ENCODE measurements around the gene MS4A4A. TPM values are rescaled to one million over a fixed set of nuclear protein-coding genes. Genes with fewer than 3 reads are reported as not detected.

MS4A4A gene
- total and polyA plus RNA-seq, 9 of the 15 experiments (the other 6 are each of a cell fraction or from before 2014, with no cell fraction given), result 0.77 to 41.4 (median 10.1) TPM

DNA sequence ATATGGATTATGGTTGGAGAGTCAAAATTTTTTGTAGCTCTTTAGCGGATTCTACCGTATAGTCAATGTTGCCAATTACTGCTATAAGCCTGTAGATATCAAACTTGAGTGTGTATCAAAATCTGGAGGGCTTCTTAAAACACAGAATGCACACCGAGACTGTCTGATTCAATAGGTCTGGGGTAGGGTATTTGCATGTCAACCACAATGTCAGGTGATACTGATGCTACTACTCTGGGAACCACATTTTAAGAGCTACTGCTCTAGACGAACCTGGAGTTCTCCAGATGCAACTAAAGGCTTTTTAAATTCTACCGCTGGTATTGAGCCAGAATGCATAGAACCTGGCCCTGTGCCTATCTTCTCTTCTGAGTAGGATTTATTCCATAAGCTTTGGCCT, 15.8 kb upstream of the MS4A4A start:
- peaks cover 0 to 6% of the 10 kb centered on the region in 2 experiments; a peak in 1 of 5 replicates for H3K27me3 ChIP-seq (ENCODE audit: control insufficient read depth in 2 of 2, insufficient read depth in 2 of 2, low read length in 2 of 2)
- no TSS peak for BruUV-seq (replicated peaks)
- H3K36me3 ChIP-seq (ENCODE audit: control insufficient read depth, insufficient read depth, low read length), result no peaks in the 10 kb centered on the region
- TF ChIP-seq ZNF444 (CRISPR knock-in tag; IDR thresholded peaks at IDR 0.05), result no peak
- TF ChIP-seq TCF3 (CRISPR knock-in tag; IDR thresholded peaks at IDR 0.05), result no peak
- no peak for TF ChIP-seq CSDE1 (IDR thresholded peaks at IDR 0.05)
- TF ChIP-seq ZBTB8A (IDR thresholded peaks at IDR 0.05; ENCODE audit: partially characterized antibody), result no peak
- TF ChIP-seq NCOA1 (IDR thresholded peaks at IDR 0.05; ENCODE audit: low read depth), result no peak
- no peak for TF ChIP-seq PURB (CRISPR knock-in tag; IDR thresholded peaks at IDR 0.05; ENCODE audit: low read depth)
- TF ChIP-seq MIER1 (IDR thresholded peaks at IDR 0.05; ENCODE audit: low read depth), result no peak
- no peak for TF ChIP-seq ZNF143 (CRISPR knock-in tag; IDR thresholded peaks at IDR 0.05)
- no peak for TF ChIP-seq CCAR2 (IDR thresholded peaks at IDR 0.05; ENCODE audit: low read depth, low read length)
- no peak for TF ChIP-seq STAT5B (CRISPR knock-in tag; IDR thresholded peaks at IDR 0.05)
- TF ChIP-seq ADNP (tag; IDR thresholded peaks at IDR 0.05), result no peak
- TF ChIP-seq FOXK1 (CRISPR knock-in tag; IDR thresholded peaks at IDR 0.05; ENCODE audit: borderline replicate concordance), result no peak
- TF ChIP-seq SNIP1 (IDR thresholded peaks at IDR 0.05; ENCODE audit: low read depth), result no peak
- TF ChIP-seq SREBF2 (CRISPR knock-in tag; IDR thresholded peaks at IDR 0.05), result no peak
- no peak for TF ChIP-seq RFX7 (CRISPR knock-in tag; IDR thresholded peaks at IDR 0.05)
- no peak for TF ChIP-seq HNRNPK (IDR thresholded peaks at IDR 0.05; ENCODE audit: low read depth, low read length, poor library complexity, severe bottlenecking)
- no peak for TF ChIP-seq ZC3H11A (IDR thresholded peaks at IDR 0.05; ENCODE audit: low read depth, low read length)
- TF ChIP-seq ZNF780A (CRISPR knock-in tag; IDR thresholded peaks at IDR 0.05), result no peak
- no peak for TF ChIP-seq ZBTB5 (IDR thresholded peaks at IDR 0.05)
- POLR2A ChIA-PET, result interaction anchor here (0.7 to 0.9 kb wide), 2 partner anchors 13 to 469 kb away, joined by 3 to 4 read pairs; no protein-coding TSS in a partner anchor
- H2AFZ ChIP-seq (ENCODE audit: low read depth, low read length), result no peak overlapping the region
- FAIRE-seq, result no peak
- H3K4me2 ChIP-seq (ENCODE audit: insufficient read depth, low read length), result no peak overlapping the region
- H3K9ac ChIP-seq (ENCODE audit: insufficient read depth in 1 of 2, low read depth in 2 of 2, low read length in 2 of 2), result no peak overlapping the region
- no peak for DNase-seq (ENCODE audit: extremely low read depth in 1 of 4, low spot score in 3 of 4)
- H3K9me1 ChIP-seq (ENCODE audit: control insufficient read depth, insufficient read depth, low read length), result no peaks in the 10 kb centered on the region
- CTCF ChIA-PET (ENCODE audit: low intra/inter-chr PET ratio), result no interaction called here
- ATAC-seq, result no peak
- 26% methylated on average over 5 of the region's 5 CpGs for WGBS (ENCODE audit: insufficient coverage, low coverage, missing lambda C conversion rate)
- H3K4me1 ChIP-seq (replicated peaks in 1 of 2; ENCODE audit: control insufficient read depth in 2 of 2, insufficient read depth in 2 of 2, low read length in 2 of 2), result no peaks in the 10 kb centered on the region; a peak in 1 of 5 replicates
- H3K4me3 ChIP-seq, result no peak overlapping the region
- in situ Hi-C loops (cut with MboI), result no loop called here
- no peaks in the 10 kb centered on the region for H3K79me2 ChIP-seq (ENCODE audit: control insufficient read depth, insufficient read depth, low read length)
- no peaks in the 10 kb centered on the region for H3K9me3 ChIP-seq (replicated peaks; ENCODE audit: control insufficient read depth, insufficient read depth, low read depth, low read length)
- H3K27ac ChIP-seq (ENCODE audit: extremely low read depth, low read depth, low read length), result no peak overlapping the region
- no peaks in the 10 kb centered on the region for H4K20me1 ChIP-seq (replicated peaks; ENCODE audit: control insufficient read depth, insufficient read depth, low read length)
- intact Hi-C loops (cut with micrococcal nuclease), result loop anchor here (2.0 to 10.0 kb wide), 4 partner anchors 78 to 490 kb away; partner anchors contain the start of gene MS4A15
